ENCODE measurements around the gene ACOX1. TPM values are rescaled to one million over a fixed set of nuclear protein-coding genes. Genes with fewer than 3 reads are reported as not detected.
A peak's percentile ranks its signal among the peaks of the same experiment; 100 is the strongest.

Gene ACOX1
- total RNA-seq, 1 donor from 2014 or later = 36.1 TPM

GRCh38 chr17:75917141-75917916, 61.6 kb downstream of the ACOX1 start:
- DNase-seq (ENCODE audit: low spot score) = no peak
- Mint-ChIP-seq H3K4me3 (ENCODE audit: unreplicated experiment) (peak overlapping the region; percentile 66), H3K9me3 (ENCODE audit: unreplicated experiment) (no peaks in the 10 kb centered on the region), H3K36me3 (ENCODE audit: low read depth, unreplicated experiment) (peaks cover 4% of the 10 kb centered on the region), H3K27ac (ENCODE audit: unreplicated experiment) (no peak overlapping the region), H3K27me3 (ENCODE audit: unreplicated experiment) (peaks cover 6% of the 10 kb centered on the region), H3K4me1 (ENCODE audit: unreplicated experiment) (peaks cover 3% of the 10 kb centered on the region)
- no peak for TF ChIP-seq CTCF (IDR thresholded peaks at IDR 0.05; ENCODE audit: unreplicated experiment)

GRCh38 chr17:75915268-75915667, 63.7 kb downstream of the ACOX1 start:
- Mint-ChIP-seq H3K27ac (ENCODE audit: unreplicated experiment) (no peak overlapping the region), H3K4me3 (ENCODE audit: unreplicated experiment) (no peak overlapping the region), H3K4me1 (ENCODE audit: unreplicated experiment) (peaks cover 3% of the 10 kb centered on the region), H3K36me3 (ENCODE audit: low read depth, unreplicated experiment) (peaks cover 4% of the 10 kb centered on the region), H3K27me3 (ENCODE audit: unreplicated experiment) (peaks cover 3% of the 10 kb centered on the region), H3K9me3 (ENCODE audit: unreplicated experiment) (no peaks in the 10 kb centered on the region)
- no peak for TF ChIP-seq CTCF (IDR thresholded peaks at IDR 0.05; ENCODE audit: unreplicated experiment)
- DNase-seq (ENCODE audit: low spot score) = no peak

GRCh38 chr17:75914643-75915267, 64.2 kb downstream of the ACOX1 start:
- DNase-seq (ENCODE audit: low spot score) = no peak
- no peaks in the 10 kb centered on the region for H3K9me3 Mint-ChIP-seq (ENCODE audit: unreplicated experiment)
- H3K27me3 Mint-ChIP-seq (ENCODE audit: unreplicated experiment) = peaks cover 3% of the 10 kb centered on the region
- peaks cover 4% of the 10 kb centered on the region for H3K36me3 Mint-ChIP-seq (ENCODE audit: low read depth, unreplicated experiment)
- H3K4me1 Mint-ChIP-seq (ENCODE audit: unreplicated experiment) = peaks cover 3% of the 10 kb centered on the region
- no peak for TF ChIP-seq CTCF (IDR thresholded peaks at IDR 0.05; ENCODE audit: unreplicated experiment)
- H3K27ac Mint-ChIP-seq (ENCODE audit: unreplicated experiment) = no peak overlapping the region
- H3K4me3 Mint-ChIP-seq (ENCODE audit: unreplicated experiment) = no peak overlapping the region

- no peaks in the 10 kb centered on the region for H3K9me3 Mint-ChIP-seq (ENCODE audit: unreplicated experiment)
- H3K36me3 Mint-ChIP-seq (ENCODE audit: low read depth, unreplicated experiment) = peaks cover 4% of the 10 kb centered on the region
- no peak overlapping the region for H3K27ac Mint-ChIP-seq (ENCODE audit: unreplicated experiment)
- H3K4me3 Mint-ChIP-seq (ENCODE audit: unreplicated experiment) = no peak overlapping the region
- no peak for TF ChIP-seq CTCF (IDR thresholded peaks at IDR 0.05; ENCODE audit: unreplicated experiment)
- DNase-seq (ENCODE audit: low spot score) = no peak
- H3K4me1 Mint-ChIP-seq (ENCODE audit: unreplicated experiment) = peaks cover 3% of the 10 kb centered on the region
- H3K27me3 Mint-ChIP-seq (ENCODE audit: unreplicated experiment) = peaks cover 2% of the 10 kb centered on the region
These were observed 65.3 kb downstream of the ACOX1 start for GRCh38 chr17:75913537-75914210.

All from endothelial cell (in vitro differentiated cells).